Inferior parietal cortex (tissue), 1 donor: ENCODE measurements around the gene PDCD1.
A peak's percentile ranks its signal among the peaks of the same experiment; 100 is the strongest.
"Not testable (repeated sequence)": the region's sequence is repeated elsewhere in the genome, so short reads cannot be mapped to it uniquely, and the experiment has no call there.

ENCODE experiments used
- DNase-seq: peaks from one replicate; pipeline ENCODE4 v3.0.0-alpha.2; 2016; ENCODE audit errors: extremely low spot score

Gene PDCD1

DNA sequence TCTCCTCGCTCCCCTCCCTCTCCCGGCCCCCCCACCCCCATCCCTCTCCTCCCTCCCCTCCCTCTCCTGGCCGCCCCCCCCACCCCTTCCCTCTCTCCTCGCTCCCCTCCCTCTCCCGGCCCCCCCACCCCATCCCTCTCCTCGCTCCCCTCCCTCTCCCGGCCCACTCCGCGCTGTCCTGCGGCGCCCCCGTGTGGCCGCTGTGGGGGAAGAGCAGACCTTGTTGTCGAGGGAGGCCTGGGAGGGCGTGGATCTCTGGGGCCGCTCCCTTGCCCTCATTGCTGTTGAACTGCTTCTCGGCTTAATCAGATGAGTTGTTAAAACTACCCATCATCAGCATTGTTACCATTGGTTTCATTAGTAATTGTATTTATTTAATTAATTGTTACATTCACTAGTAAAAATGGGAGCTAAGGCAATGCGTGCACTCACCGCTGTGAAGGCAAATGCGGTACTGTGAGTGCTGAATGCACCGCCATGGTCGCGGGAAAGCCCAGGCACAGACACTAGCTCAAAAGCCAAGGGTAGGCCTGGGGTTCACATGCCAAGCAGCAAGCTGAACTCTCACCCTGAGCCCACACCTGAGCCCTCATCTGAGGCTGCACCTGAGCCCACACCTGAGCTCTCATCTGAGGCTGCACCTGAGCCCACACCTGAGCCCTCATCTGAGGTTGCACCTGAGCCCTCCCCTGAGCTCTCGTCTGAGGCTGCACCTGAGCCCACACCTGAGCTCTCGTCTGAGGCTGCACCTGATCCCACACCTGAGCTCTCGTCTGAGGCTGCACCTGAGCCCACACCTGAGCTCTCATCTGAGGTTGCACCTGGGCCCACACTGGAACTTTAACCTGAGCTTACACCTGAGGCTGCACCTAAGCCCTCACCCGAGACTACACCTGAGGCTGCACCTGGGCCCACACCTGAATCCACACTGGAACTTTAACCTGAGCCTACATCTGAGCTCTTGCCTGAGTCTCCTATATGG lies 19.6 kb upstream of the PDCD1 start:
- peak; percentile 85 for DNase-seq

DNA sequence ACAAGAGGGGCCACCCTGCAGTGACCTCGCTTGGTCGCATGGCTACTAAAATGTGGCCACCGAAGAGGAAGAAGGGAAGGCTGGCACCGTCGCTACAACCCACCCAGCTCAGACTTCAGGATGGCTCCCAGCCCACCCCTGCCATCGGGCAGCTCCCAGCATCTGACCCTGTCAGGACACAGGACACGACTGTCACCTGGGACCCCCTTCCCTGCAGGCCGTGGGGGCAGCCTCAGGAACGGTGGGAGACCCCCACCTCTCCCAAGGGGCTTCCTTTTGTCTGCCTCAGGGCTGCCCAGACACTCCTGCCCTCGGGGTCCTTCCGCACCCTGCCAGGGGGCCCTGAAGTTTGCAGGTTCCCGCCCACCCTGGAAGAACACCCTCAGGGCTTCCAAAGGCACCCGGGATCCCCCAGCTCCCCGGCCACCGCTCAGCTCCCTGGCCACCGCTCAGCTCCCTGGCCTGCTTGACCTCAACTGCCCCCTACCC lies 18.5 kb upstream of the PDCD1 start:
- no peak for DNase-seq

DNA sequence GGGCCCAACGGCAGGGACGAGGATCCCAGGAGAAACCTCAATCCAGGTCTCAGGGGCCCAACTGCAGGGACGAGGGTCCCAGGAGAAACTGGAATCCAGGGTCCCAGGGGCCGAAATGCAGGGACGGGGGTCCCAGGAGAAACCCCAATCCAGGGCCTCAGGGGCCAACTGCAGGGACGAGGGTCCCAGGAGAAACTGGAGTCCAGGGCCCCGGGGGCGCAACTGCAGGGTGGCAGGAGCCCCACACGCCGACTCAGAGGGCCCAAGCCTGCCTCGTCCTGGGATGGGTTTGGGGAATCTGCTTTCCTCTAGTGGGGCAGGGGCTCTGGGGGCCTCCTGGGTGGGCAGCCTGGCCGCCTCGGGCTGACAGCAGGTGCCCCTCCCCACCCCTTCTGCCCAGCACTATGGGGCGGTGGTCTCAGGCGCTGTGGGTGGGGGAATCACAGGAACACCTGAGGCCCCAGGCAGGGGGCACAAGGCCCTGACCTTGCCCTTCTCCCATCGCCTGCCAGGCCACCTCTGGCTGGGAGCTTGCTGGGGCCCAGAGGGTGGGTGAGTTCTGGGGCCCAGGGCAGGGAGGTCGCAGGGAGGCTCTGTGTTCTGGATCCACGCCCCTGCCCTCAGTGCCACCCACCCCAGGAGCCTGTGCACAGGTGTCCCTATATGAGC lies 18.0 kb upstream of the PDCD1 start:
- DNase-seq: no peak

DNA sequence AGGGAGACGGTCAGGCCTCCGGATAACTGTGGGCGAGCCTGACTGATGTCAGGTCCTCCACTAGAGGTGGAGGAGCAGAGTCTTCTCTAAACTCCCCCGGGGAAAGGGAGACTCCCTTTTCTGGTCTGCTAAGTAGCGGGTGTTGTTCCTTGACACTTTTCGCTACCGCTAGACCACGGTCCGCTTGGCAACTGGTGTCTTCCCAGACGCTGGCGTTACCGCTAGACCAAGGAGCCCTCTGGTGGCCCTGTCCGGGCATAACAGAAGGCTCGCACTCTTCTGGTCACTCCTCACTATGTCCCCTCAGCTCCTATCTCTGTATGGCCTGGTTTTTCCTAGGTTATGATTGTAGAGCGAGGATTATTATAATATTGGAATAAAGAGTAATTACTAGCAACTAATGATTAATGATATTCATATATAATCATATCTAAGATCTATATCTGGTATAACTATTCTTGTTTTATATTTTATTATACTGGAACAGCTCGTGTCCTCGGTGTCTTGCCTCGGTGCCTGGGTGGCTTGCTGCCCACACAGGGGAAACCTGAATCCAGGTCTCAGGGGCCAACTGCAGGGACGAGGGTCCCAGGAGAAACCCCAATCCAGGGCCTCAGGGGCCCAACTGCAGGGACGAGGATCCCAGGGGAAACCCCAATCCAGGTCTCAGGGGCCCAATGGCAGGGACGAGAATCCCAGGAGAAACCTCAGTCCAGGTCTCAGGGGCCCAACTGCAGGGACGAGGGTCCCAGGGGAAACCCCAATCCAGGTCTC lies 17.2 kb upstream of the PDCD1 start:
- DNase-seq: not testable (repeated sequence)

DNA sequence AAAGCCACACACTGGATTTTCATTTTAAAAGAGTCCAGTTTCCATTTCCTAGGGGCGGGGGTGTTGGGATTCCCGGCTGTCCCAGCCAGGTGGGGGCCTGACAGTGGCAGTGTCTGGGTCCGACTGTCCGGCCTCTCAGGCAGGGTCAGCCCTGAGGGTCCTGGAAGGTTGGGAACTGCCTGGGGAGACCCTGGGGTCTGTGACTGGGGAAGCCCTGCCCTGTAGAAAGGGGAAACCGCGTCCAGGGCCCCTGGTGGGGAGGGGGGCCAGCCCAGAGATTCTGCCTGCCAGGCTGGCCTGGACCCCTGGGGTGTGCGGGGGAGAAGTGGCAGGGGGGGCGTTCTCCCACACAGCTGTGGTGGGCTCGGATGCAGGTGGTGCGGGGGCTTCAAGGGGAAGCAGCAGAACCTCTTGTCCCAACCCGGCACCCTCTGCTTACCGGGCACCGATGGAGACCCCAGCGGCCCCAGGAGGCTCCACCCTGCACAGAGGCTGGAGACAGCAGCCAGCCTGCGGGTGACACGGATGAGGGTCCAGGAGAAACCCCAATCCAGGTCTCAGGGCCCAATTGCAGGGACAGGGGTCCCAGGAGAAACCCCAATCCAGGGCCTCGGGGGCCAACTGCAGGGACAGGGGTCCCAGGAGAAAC lies 15.7 kb upstream of the PDCD1 start:
- DNase-seq: no peak

DNA sequence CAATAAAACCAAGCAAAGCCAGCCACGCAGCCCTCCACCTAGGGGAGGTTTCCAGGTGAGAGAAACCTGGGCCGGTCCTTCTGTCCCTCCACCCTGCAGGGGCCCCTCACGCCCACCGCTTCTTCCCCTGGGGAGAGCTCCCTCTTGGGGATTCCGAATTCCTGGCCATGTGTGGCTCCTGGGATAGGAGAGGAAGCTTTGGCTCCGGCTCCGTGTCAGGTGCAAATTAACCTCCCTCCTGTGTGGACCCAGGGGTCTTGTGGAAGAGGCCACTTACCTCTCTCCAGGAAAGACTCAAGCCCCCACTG lies 15.1 kb upstream of the PDCD1 start:
- no peak for DNase-seq

- DNase-seq: no peak
These were observed 14.5 kb upstream of the PDCD1 start for GRCh38 chr2:241873081-241873802.

- DNase-seq: no peak
These were observed 13.6 kb upstream of the PDCD1 start for GRCh38 chr2:241872313-241872642.

GRCh38 chr2:241871538-241872312 lies 13.0 kb upstream of the PDCD1 start:
- no peak for DNase-seq

DNA sequence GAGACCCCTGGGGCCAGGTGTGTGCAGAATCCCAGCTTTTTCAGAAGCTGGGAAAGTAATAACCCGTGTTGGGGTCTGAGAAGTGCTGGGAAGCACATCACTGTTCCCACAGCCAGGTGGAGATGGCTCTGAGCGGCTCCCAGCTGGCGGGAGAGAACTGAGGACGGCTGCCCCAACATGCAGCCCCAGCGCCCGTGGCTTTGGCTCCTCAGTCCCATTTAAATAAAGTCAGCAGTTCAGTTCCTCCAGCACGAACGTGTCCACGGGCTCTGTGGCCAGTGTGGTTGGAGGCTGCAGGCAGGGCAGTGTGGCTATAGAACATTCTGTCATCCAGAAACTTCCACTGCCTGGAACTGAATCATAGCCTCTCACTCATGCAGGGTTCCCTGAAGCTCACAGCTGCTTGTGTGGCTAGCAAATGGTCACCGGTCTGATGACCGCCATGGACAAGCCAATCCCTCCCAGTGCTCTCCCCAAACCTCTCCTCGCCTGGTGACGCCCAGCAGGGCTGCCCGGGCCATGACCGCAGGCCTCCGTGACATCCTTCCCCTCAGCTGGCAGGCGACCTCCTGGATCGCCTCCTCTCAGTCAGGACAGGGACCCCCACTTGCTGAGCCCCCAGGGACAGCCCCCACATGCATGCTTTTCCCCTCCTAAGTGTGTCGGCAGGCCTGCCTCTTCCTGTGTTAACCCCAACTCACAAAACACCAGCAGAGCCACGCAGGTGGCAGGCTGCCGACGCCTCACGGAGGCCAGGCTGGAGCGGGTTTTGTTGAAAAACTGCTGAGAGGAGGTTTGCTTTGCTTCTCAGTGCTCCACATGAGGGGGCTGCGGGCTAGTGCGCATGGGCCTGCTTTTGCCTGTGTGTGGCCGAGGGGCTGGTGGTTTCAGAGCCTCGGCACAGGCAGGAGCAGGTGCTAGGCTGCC lies 12.2 kb upstream of the PDCD1 start:
- DNase-seq: no peak

- no peak for DNase-seq
These were observed 11.4 kb upstream of the PDCD1 start for GRCh38 chr2:241870081-241870541.

DNA sequence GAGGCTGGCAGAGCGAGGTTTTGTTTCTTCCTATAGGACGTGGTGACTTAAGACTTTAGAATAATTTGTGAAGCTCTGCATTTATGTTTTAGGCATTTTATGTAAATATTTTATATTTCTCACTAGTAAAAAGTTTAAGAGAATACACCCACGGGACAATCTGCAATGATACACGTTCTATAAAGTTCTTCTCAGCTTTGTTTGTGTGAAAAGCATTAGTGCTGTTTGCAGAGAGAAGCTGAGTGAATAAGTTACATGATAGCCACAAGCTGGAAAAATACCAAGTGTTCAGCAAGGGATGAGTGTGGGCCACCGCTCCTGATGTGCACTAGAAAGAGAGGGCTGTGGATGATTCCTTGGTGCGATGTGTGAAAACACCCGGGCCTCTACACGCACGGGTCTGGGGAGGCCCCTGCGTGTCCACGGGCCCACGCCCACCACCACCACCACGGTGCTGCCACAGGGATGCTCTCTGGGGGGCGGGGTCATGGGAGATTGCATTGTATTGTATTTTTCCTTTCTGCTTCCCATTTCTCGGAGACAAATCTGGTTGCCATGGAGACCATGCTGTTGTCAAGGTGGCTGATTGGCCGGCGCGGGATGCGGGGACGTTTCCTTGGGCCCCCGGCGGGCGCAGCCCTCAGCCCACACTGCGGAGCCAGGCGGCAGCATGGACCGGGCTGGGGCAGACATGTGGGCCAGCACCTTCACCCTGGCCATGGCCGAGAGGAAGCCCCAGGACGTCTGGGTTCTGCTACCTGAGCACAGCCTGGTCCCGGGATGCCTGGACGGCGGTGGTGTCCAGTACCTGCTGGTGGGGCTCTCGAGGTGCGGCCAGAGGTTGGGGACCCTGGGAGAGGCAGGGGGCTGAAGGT lies 10.6 kb upstream of the PDCD1 start, which contains the start of gene RTP5:
Gene RTP5 (plus strand): TSS at position 643 of the 875 bp plus-strand sequence. CDS start 28 bp downstream, at position 671.
- peak; percentile 45 for DNase-seq

- DNase-seq: no peak
These were observed 10.0 kb upstream of the PDCD1 start for GRCh38 chr2:241868661-241869081.

- DNase-seq: no peak
These were observed 9.2 kb upstream of the PDCD1 start for GRCh38 chr2:241867776-241868420.

- DNase-seq: no peak
These were observed 8.3 kb upstream of the PDCD1 start for GRCh38 chr2:241866790-241867645.

DNA sequence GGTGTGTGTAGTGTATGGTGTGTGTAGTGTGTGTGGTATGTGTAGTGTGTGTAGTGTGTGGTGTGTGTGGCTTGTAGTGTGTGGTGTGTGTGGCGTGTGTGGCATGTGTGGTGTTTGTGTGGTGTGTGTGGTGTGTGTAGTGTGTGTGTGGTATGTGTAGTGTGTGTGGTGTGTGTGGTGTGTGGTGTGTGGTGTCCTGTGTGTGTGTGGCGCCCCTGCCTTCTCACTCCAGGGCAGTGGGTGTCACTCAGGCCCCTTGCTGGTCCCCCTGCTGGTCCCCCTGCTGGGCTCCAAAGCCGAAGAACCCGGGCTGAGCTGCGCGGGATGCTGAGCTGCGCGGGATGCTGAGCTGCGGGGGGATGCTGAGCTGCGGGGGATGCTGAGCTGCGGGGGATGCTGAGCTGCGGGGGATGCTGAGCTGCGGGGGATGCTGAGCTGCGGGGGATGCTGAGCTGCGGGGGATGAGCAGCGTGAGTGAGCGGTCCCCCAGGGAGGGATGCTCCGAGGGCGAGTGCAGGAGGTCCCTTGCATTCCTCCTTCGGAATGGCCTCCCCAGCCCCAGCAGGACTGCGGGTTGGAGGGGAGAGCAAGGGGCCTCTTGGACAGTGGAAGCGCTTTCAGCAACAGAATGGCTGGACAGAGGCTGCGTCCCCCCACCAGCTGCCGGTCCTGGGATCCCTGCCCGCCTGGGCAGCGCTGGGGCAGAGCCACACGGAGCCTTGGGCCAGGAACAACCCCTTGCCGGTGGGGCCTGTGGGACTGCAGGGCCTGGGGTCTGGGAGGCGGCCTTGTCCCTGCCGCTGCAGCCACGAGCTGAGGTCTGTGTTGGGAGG lies 7.5 kb upstream of the PDCD1 start:
- no peak for DNase-seq
